A549 (cell line): ENCODE measurements around the gene PNPO. TPM values are rescaled to one million over a fixed set of nuclear protein-coding genes. Genes with fewer than 3 reads are reported as not detected.
A peak's percentile ranks its signal among the peaks of the same experiment; 100 is the strongest.

Experiments
- ATAC-seq, 2 experiments: fragments of 200-7000 bp in 1 of 2; fragments of >200 bp in 1 of 2; cut with Nextera tagmentation in 1 of 2; cut with Tn5 transposase in 1 of 2; 3 replicates each; pipeline versions ENCODE4 v1.8.0 to v1.9.1; 2018 to 2020; ENCODE audit warnings: mild to moderate bottlenecking in 1 of 2, moderate library complexity in 1 of 2
- CTCF ChIA-PET: fragments of 300-600 bp; sonication (Branson Sonifier 250); formaldehyde crosslinking; extraction: SDS; loops from one replicate; lab custom pipeline; 2021; ENCODE audit warnings: antibody characterized with exemption, inconsistent platforms; lab: Yijun Ruan, JAX
- POLR2A ChIA-PET: fragments of 350-600 bp; formaldehyde crosslinking; extraction: SDS; loops from one replicate; lab custom pipeline; 2021; ENCODE audit warnings: antibody characterized with exemption, inconsistent platforms; lab: Yijun Ruan, JAX
- DNase-seq, 2 experiments: peaks; one replicate each; pipeline versions ENCODE4 v3.0.0 to v3.0.0-alpha.2; 2011 to 2016; ENCODE audit warnings: low read depth in 1 of 2, low spot score in 1 of 2
- FAIRE-seq: peaks from 2 replicates; lab custom pipeline; 2011; peaks lifted over from hg19 to GRCh38; lab: Jason Lieb, UNC
- H3K27ac ChIP-seq, 2 experiments: fragments of >200 bp; sonication (Bioruptor Twin); formaldehyde crosslinking; 3 replicates each; pipeline ENCODE4 v1.5.1; 2016 to 2017
- H3K4me1 ChIP-seq: fragments of >200 bp; sonication (Bioruptor Twin); formaldehyde crosslinking; 3 replicates; pipeline ENCODE4 v1.6.1; 2016
- H3K4me2 ChIP-seq: fragments of >200 bp; sonication (Bioruptor Twin); formaldehyde crosslinking; 3 replicates; pipeline ENCODE4 v1.6.1; 2016
- H3K4me3 ChIP-seq: fragments of >200 bp; sonication (Bioruptor Twin); formaldehyde crosslinking; 3 replicates; pipeline ENCODE4 v1.5.1; 2016
- H3K9me3 ChIP-seq: fragments of >200 bp; sonication (Bioruptor Twin); formaldehyde crosslinking; 3 replicates; pipeline ENCODE4 v1.6.1; 2016
- BCL3 ChIP-seq: fragments of >200 bp; sonication (Bioruptor Twin); formaldehyde crosslinking; IDR thresholded peaks from 3 replicates; pipeline ENCODE4 v1.6.1; 2016
- CEBPB ChIP-seq, 2 experiments: fragments of >200 bp in 1 of 2; sonication (Bioruptor Twin) in 1 of 2; formaldehyde crosslinking in 1 of 2; IDR thresholded peaks; 2 replicates each; pipeline ENCODE4 v1.6.1; 2012 to 2016
- CHD2 ChIP-seq: fragments of 150-350 bp; IDR thresholded peaks from 2 replicates; pipeline ENCODE4 v1.6.1; 2014; ENCODE audit warnings: low read length; ENCODE audit not compliant: partially characterized antibody
- E2F6 ChIP-seq: IDR thresholded peaks from 2 replicates; pipeline ENCODE4 v1.6.1; 2012; ENCODE audit warnings: low read depth, borderline replicate concordance
- EHF ChIP-seq: fragments of 250-450 bp; sonication (Bioruptor Pico); IDR thresholded peaks from 2 replicates; pipeline ENCODE4 v1.5.0; 2020; ENCODE audit warnings: mild to moderate bottlenecking
- EHMT2 ChIP-seq: fragments of 200-600 bp; sonication (generic); IDR thresholded peaks from 2 replicates; pipeline ENCODE4 v1.6.1; 2016; ENCODE audit warnings: antibody characterized with exemption, low read depth, mild to moderate bottlenecking, moderate library complexity
- EP300 ChIP-seq, 2 experiments: fragments of >200 bp; sonication (Bioruptor Twin); formaldehyde crosslinking; IDR thresholded peaks; 2 replicates in 1 of 2; 3 replicates in 1 of 2; pipeline ENCODE4 v1.6.1; 2016 to 2017
- HDAC2 ChIP-seq: fragments of 200-600 bp; sonication (generic); IDR thresholded peaks from 2 replicates; pipeline ENCODE4 v1.6.1; 2016
- HEYL ChIP-seq: fragments of 250-450 bp; sonication (Bioruptor Pico); IDR thresholded peaks from 2 replicates; pipeline ENCODE4 v1.8.0; 2021; ENCODE audit warnings: mild to moderate bottlenecking, moderate library complexity
- HOXA7 ChIP-seq: fragments of 250-450 bp; sonication (Bioruptor Pico); IDR thresholded peaks from 2 replicates; pipeline ENCODE4 v1.5.0; 2020; ENCODE audit warnings: mild to moderate bottlenecking, moderate library complexity
- JUN ChIP-seq, 2 experiments: fragments of >200 bp; sonication (Bioruptor Twin); formaldehyde crosslinking; IDR thresholded peaks; 2 replicates in 1 of 2; 3 replicates in 1 of 2; pipeline ENCODE4 v1.6.1; 2016 to 2017
- KDM5A ChIP-seq: fragments of 200-600 bp; sonication (generic); IDR thresholded peaks from 2 replicates; pipeline ENCODE4 v1.6.1; 2016; ENCODE audit warnings: antibody characterized with exemption, mild to moderate bottlenecking
- MAX ChIP-seq: IDR thresholded peaks from 2 replicates; pipeline ENCODE4 v1.6.1; 2012
- MAZ ChIP-seq: fragments of 150-350 bp; IDR thresholded peaks from 2 replicates; pipeline ENCODE4 v1.6.1; 2014; ENCODE audit warnings: antibody characterized with exemption, low read depth, low read length, borderline replicate concordance
- MYC ChIP-seq: IDR thresholded peaks from 2 replicates; pipeline ENCODE4 v1.6.1; 2012; ENCODE audit warnings: mild to moderate bottlenecking, inconsistent platforms, low read length, improper control_type of control experiment, borderline replicate concordance
- NFE2L2 ChIP-seq: fragments of 150-350 bp; conservative IDR thresholded peaks from 2 replicates; pipeline ENCODE4 v1.6.1; 2014; ENCODE audit warnings: low read length
- PHF8 ChIP-seq: fragments of 200-600 bp; sonication (generic); IDR thresholded peaks from 2 replicates; pipeline ENCODE4 v1.6.1; 2016; ENCODE audit warnings: low read depth, mild to moderate bottlenecking, antibody characterized with exemption, moderate library complexity, borderline replicate concordance
- POLR2A ChIP-seq: IDR thresholded peaks from 2 replicates; pipeline ENCODE4 v1.6.1; 2012; ENCODE audit warnings: mild to moderate bottlenecking, low read length
- SMC3 ChIP-seq: fragments of >200 bp; sonication (Bioruptor Twin); formaldehyde crosslinking; IDR thresholded peaks from 3 replicates; pipeline ENCODE4 v1.6.1; 2018; ENCODE audit warnings: inconsistent platforms
- TFCP2L1 ChIP-seq: fragments of 250-450 bp; sonication (Bioruptor Pico); IDR thresholded peaks from 2 replicates; pipeline ENCODE4 v1.5.0; 2021; ENCODE audit warnings: mild to moderate bottlenecking
- TP53 ChIP-seq: fragments of 250-450 bp; sonication (Bioruptor Pico); IDR thresholded peaks from 2 replicates; pipeline ENCODE4 v1.5.0; 2021; ENCODE audit warnings: mild to moderate bottlenecking, moderate library complexity
- USF2 ChIP-seq: fragments of 450-650 bp; IDR thresholded peaks from 2 replicates; pipeline ENCODE4 v1.6.1; 2014; ENCODE audit warnings: antibody characterized with exemption
- ZC3H11A ChIP-seq: fragments of 450-650 bp; IDR thresholded peaks from 2 replicates; pipeline ENCODE4 v1.6.1; 2014; ENCODE audit warnings: antibody characterized with exemption, mild to moderate bottlenecking
- ZNF302 ChIP-seq: fragments of 250-450 bp; sonication (Bioruptor Pico); IDR thresholded peaks from 2 replicates; pipeline ENCODE4 v1.9.0; 2021; ENCODE audit warnings: inconsistent platforms, mild to moderate bottlenecking, moderate library complexity
- WGBS: methylation state at CpG from one replicate; pipeline ENCODE4 v1.1.6; 2017; ENCODE audit errors: missing lambda C conversion rate; 5-methylcytosine and 5-hydroxymethylcytosine counted together
- polyA plus RNA-seq, 4 experiments: library from polyadenylated mRNA; depleted of rRNA in 3 of 4; stranded (reverse); fragments of >200 nt; fragmentation: RNase III in 1 of 4; extraction: RNeasy Plus Mini Kit Qiagen cat#74134 plus additional on column Dnase treatment in 1 of 4; gene quantifications; 2 replicates in 3 of 4; 3 replicates in 1 of 4; pipeline ENCODE4 v1.2.3, GENCODE V29; 2011 to 2017
- TF ChIP-seq, protein P1 (sequence below): IDR thresholded peaks from 2 replicates; pipeline ENCODE4 v1.6.1; 2012
- TF ChIP-seq, protein P2 (sequence below): fragments of 250-450 bp; sonication (Bioruptor Pico); IDR thresholded peaks from 2 replicates; pipeline ENCODE4 v1.5.0; 2020; ENCODE audit warnings: low read depth, mild to moderate bottlenecking, moderate library complexity

The PNPO gene
- polyA plus RNA-seq, 2 of the 4 experiments (the other 2 are of a cell fraction), result 29.5 to 40.8 TPM

GRCh38 chr17:47945529-47946508 lies 4.4 kb downstream of the PNPO start:
- Histone ChIP-seq H3K4me3 (no peak overlapping the region), H3K4me2 (no peak overlapping the region), H3K9me3 (no peaks in the 10 kb centered on the region), H3K4me1 (peaks cover 60% of the 10 kb centered on the region), H3K27ac (peak overlapping the region; percentile 39 to 55; a peak in 5 of 6 replicates)
- no peak for FAIRE-seq
- TF ChIP-seq, protein P1, sequence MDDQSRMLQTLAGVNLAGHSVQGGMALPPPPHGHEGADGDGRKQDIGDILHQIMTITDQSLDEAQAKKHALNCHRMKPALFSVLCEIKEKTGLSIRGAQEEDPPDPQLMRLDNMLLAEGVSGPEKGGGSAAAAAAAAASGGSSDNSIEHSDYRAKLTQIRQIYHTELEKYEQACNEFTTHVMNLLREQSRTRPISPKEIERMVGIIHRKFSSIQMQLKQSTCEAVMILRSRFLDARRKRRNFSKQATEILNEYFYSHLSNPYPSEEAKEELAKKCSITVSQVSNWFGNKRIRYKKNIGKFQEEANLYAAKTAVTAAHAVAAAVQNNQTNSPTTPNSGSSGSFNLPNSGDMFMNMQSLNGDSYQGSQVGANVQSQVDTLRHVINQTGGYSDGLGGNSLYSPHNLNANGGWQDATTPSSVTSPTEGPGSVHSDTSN, result no peak
- no peak for TF ChIP-seq TFCP2L1 (CRISPR knock-in tag)
- no peak for TF ChIP-seq NFE2L2
- no peak for TF ChIP-seq MAZ
- TF ChIP-seq ZNF302, result no peak
- no peak for TF ChIP-seq HDAC2
- no peak for TF ChIP-seq PHF8
- TF ChIP-seq EHF, result no peak
- no peak for TF ChIP-seq TP53 (CRISPR knock-in tag)
- no peak for TF ChIP-seq HOXA7 (CRISPR knock-in tag)
- no peak for TF ChIP-seq EP300 (IDR thresholded peaks at IDR 0.05)
- TF ChIP-seq E2F6, result no peak
- TF ChIP-seq CHD2, result no peak
- no peak for TF ChIP-seq KDM5A
- no peak for TF ChIP-seq HEYL
- TF ChIP-seq SMC3, result no peak
- no peak for TF ChIP-seq CEBPB (IDR thresholded peaks at IDR 0.05)
- TF ChIP-seq JUN (IDR thresholded peaks at IDR 0.05), result no peak
- DNase-seq, result no peak
- ChIA-PET POLR2A (no interaction called here), CTCF (interaction anchor here (0.6 to 24.7 kb wide), 14 partner anchors 14 to 123 kb away, joined by 3 to 1426 read pairs (median 5); partner anchors contain the start of genes CDK5RAP3, COPZ2, PNPO and PRR15L)
- 90% methylated on average over 10 of the region's 10 CpGs for WGBS
- no peak for ATAC-seq

DNA sequence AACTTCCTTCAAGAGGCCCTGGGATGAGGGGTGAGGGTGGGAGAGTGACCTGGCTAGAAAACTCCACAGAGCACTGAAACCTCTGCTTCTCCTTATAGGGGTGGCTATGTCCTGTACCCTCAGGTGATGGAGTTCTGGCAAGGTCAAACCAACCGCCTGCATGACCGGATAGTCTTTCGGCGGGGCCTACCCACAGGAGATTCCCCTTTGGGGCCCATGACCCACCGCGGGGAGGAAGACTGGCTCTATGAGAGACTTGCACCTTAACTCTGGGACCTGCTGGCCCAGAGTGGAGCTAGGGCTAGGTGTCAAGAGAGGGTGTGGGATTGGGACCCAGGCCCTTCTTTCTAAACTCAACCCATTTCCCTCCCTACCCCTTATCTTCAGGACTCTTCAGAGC lies 5.1 kb downstream of the PNPO start:
- Histone ChIP-seq H3K27ac (peak overlapping the region; percentile 39 to 55; a peak in 5 of 6 replicates), H3K9me3 (no peaks in the 10 kb centered on the region), H3K4me1 (peaks cover 58% of the 10 kb centered on the region), H3K4me2 (no peak overlapping the region; the same call in 2 of the 3 replicates), H3K4me3 (no peak overlapping the region)
- 89% methylated on average over 6 of the region's 6 CpGs for WGBS
- FAIRE-seq (no peak), DNase-seq (no peak), ATAC-seq (no peak)
- CTCF ChIA-PET, result interaction anchor here (0.6 to 24.7 kb wide), 23 partner anchors 15 to 619 kb away, joined by 3 to 1426 read pairs (median 5); partner anchors contain the start of genes CDK5RAP3, COPZ2, PNPO and PRR15L
- TF ChIP-seq USF2 (no peak), TP53 (CRISPR knock-in tag) (no peak), CEBPB (IDR thresholded peaks at IDR 0.05) (no peak), POLR2A (no peak), CHD2 (no peak), BCL3 (no peak), MAX (no peak), EHMT2 (no peak), MYC (no peak), ZC3H11A (no peak)
- TF ChIP-seq, protein P2, sequence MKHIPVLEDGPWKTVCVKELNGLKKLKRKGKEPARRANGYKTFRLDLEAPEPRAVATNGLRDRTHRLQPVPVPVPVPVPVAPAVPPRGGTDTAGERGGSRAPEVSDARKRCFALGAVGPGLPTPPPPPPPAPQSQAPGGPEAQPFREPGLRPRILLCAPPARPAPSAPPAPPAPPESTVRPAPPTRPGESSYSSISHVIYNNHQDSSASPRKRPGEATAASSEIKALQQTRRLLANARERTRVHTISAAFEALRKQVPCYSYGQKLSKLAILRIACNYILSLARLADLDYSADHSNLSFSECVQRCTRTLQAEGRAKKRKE, result no peak
- POLR2A ChIA-PET, result interaction anchor here (0.5 to 1.1 kb wide), 4 partner anchors 24 to 115 kb away, joined by 5 to 12 read pairs (median 6); partner anchors contain the start of genes CDK5RAP3, LRRC46, MRPL10 and SP2
